Ovary (tissue), 3 donors: Measurements from ENCODE around the gene CTSH.

Experiments used
- EP300 ChIP-seq: sonication (generic); formaldehyde crosslinking; IDR thresholded peaks from one replicate; pipeline ENCODE4 v1.6.1; 2017; ENCODE audit warnings: antibody characterized with exemption
- POLR2A ChIP-seq: fragments of 450-650 bp; IDR thresholded peaks from one replicate; pipeline ENCODE4 v1.6.1; 2017; ENCODE audit warnings: antibody characterized with exemption, mild to moderate bottlenecking, moderate library complexity
- TF ChIP-seq, protein P1 (sequence below), 3 donors: fragments of 450-650 bp in 2 of 3; fragments of 200-600 bp in 1 of 3; IDR thresholded peaks; one replicate each; pipeline versions ENCODE4 v1.5.1 to v1.8.0; 2016 to 2022; ENCODE audit warnings: antibody characterized with exemption in 3 of 3, mild to moderate bottlenecking in 1 of 3
- donor health status: DM: no; HTN: no; CAD: no.

DNA sequence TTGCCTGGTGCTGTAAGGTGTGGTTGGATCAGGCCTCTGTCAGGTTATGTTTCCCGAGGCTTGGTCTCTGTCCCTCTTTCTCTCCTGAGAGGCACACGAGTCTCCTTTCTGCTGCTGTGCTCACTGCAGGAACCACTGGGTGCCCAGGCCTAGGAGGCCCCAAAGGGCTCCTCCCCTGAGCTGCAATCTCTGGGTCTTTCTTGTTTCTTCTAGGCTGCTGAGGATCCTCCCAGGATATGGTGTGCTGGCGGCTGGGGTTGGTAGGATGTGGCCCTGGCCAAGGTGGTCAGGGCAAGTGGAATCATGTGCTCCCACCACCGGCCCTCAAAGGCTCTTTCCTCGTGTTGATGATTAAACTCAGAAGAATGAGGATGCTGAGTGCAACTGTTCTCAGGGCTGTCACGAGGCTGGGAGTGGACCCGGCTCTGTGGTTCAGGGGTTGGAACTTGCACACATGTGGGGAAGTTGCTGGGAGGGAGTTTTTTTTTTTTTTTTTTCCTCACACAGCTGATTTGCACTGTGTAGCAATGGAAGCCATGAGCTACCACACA lies 43.6 kb upstream of the CTSH start:
- TF ChIP-seq, protein P1, sequence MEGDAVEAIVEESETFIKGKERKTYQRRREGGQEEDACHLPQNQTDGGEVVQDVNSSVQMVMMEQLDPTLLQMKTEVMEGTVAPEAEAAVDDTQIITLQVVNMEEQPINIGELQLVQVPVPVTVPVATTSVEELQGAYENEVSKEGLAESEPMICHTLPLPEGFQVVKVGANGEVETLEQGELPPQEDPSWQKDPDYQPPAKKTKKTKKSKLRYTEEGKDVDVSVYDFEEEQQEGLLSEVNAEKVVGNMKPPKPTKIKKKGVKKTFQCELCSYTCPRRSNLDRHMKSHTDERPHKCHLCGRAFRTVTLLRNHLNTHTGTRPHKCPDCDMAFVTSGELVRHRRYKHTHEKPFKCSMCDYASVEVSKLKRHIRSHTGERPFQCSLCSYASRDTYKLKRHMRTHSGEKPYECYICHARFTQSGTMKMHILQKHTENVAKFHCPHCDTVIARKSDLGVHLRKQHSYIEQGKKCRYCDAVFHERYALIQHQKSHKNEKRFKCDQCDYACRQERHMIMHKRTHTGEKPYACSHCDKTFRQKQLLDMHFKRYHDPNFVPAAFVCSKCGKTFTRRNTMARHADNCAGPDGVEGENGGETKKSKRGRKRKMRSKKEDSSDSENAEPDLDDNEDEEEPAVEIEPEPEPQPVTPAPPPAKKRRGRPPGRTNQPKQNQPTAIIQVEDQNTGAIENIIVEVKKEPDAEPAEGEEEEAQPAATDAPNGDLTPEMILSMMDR (IDR thresholded peaks at IDR 0.05) = no peak
- TF ChIP-seq POLR2A (no peak), EP300 (no peak)
